ENCODE data around the gene IRF7. TPM values are rescaled to one million over a fixed set of nuclear protein-coding genes. Genes with fewer than 3 reads are reported as not detected.

IRF7 gene
- total and polyA plus RNA-seq, 9 of the 15 experiments (the other 6 are each of a cell fraction or from before 2014, with no cell fraction given) = 0.27 to 7.6 (median 1.8) TPM

DNA sequence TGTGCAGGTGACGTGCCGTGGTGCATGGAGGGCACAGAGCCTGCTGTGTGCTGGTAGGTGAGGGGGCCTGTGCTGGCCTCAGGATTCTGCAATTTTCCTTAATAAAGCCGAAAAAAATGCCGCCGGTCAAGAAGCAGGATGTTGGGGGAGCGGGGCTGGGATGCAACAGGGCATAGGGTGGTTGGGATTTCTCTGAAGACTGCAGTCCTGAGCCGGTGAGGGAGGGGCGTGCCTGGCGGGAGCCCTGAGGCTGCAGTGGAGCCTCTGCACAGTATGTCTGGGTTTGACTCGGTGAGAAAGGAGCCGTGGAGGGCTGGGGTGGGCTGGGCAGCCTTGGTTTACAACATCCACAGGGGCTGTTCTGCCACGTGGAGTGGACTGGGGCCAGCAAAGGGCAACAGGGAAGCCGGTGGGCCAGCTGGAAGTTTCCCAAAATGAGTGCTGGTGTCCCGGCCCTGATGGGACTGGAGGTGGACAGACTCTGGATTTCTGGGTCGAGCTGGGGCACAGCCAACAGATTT, 7.7 kb upstream of the IRF7 start:
- DNase-seq (ENCODE audit: extremely low read depth in 1 of 4, low spot score in 3 of 4) (no peak), ATAC-seq (no peak), FAIRE-seq (no peak)
- no peak overlapping the region for H3K27ac ChIP-seq (ENCODE audit: extremely low read depth, low read depth, low read length)
- peaks cover 0 to 64% of the 10 kb centered on the region in 2 experiments; a peak in 2 of 5 replicates for H3K4me1 ChIP-seq (replicated peaks in 1 of 2; ENCODE audit: control insufficient read depth in 2 of 2, insufficient read depth in 2 of 2, low read length in 2 of 2)
- H3K79me2 ChIP-seq (ENCODE audit: control insufficient read depth, insufficient read depth, low read length) = no peaks in the 10 kb centered on the region
- no peak overlapping the region for H2AFZ ChIP-seq (ENCODE audit: low read depth, low read length)
- BruUV-seq (replicated peaks) = no TSS peak
- POLR2A ChIA-PET = interaction anchor here (0.6 to 0.8 kb wide), 2 partner anchors 10 to 23 kb away, joined by 3 to 4 read pairs; no protein-coding TSS in a partner anchor
- no peaks in the 10 kb centered on the region for H4K20me1 ChIP-seq (replicated peaks; ENCODE audit: control insufficient read depth, insufficient read depth, low read length)
- no peak overlapping the region for H3K4me2 ChIP-seq (ENCODE audit: insufficient read depth, low read length)
- in situ Hi-C loops (cut with MboI) (no loop called here), intact Hi-C loops (cut with micrococcal nuclease) (no loop called here)
- TF ChIP-seq SMAD1 (IDR thresholded peaks at IDR 0.05; ENCODE audit: low read depth, low read length, partially characterized antibody) (no peak), GABPB1 (CRISPR knock-in tag; IDR thresholded peaks at IDR 0.05) (no peak), ZBTB7A (IDR thresholded peaks at IDR 0.05; ENCODE audit: borderline replicate concordance, control insufficient read depth, low read depth, low read length) (no peak), FOXA3 (CRISPR knock-in tag; conservative IDR thresholded peaks at IDR 0.05 in 1 of 2, IDR thresholded peaks at IDR 0.05 in 1 of 2) (no peak)
- TF ChIP-seq, protein P1, sequence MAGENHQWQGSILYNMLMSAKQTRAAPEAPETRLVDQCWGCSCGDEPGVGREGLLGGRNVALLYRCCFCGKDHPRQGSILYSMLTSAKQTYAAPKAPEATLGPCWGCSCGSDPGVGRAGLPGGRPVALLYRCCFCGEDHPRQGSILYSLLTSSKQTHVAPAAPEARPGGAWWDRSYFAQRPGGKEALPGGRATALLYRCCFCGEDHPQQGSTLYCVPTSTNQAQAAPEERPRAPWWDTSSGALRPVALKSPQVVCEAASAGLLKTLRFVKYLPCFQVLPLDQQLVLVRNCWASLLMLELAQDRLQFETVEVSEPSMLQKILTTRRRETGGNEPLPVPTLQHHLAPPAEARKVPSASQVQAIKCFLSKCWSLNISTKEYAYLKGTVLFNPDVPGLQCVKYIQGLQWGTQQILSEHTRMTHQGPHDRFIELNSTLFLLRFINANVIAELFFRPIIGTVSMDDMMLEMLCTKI (IDR thresholded peaks at IDR 0.05; ENCODE audit: partially characterized antibody) = no peak
- peaks cover 22% of the 10 kb centered on the region; the same call in 2 of the 3 replicates for H3K36me3 ChIP-seq (ENCODE audit: control insufficient read depth, insufficient read depth, low read length)
- H3K4me3 ChIP-seq = no peak overlapping the region
- H3K27me3 ChIP-seq (ENCODE audit: control insufficient read depth in 2 of 2, insufficient read depth in 2 of 2, low read length in 2 of 2) = no peaks in the 10 kb centered on the region
- peaks cover under 1% of the 10 kb centered on the region for H3K9me1 ChIP-seq (ENCODE audit: control insufficient read depth, insufficient read depth, low read length)
- CTCF ChIA-PET (ENCODE audit: low intra/inter-chr PET ratio) = no interaction called here
- no peaks in the 10 kb centered on the region for H3K9me3 ChIP-seq (replicated peaks; ENCODE audit: control insufficient read depth, insufficient read depth, low read depth, low read length)
- H3K9ac ChIP-seq (ENCODE audit: insufficient read depth in 1 of 2, low read depth in 2 of 2, low read length in 2 of 2) = no peak overlapping the region
- 85% methylated on average over 13 of the region's 15 CpGs for WGBS (ENCODE audit: insufficient coverage, low coverage, missing lambda C conversion rate)
